Tibial artery (tissue), 4 donors: ENCODE measurements around the gene TYR.
"Not testable (repeated sequence)": the region's sequence is repeated elsewhere in the genome, so short reads cannot be mapped to it uniquely, and the experiment has no call there.

Experiments used
- DNase-seq, 2 donors: peaks; one replicate each; pipeline ENCODE4 v3.0.0-alpha.2; 2019
- H3K27ac ChIP-seq, 2 donors: fragments of 200-600 bp; sonication (generic) in 1 of 2; 1 replicate in 1 of 2; 2 replicates in 1 of 2; pipeline ENCODE4 v1.5.1; 2018 to 2019; ENCODE audit warnings: mild to moderate bottlenecking in 1 of 2
- H3K27me3 ChIP-seq, 2 donors: fragments of 200-600 bp; sonication (generic) in 1 of 2; one replicate each; pipeline versions ENCODE4 v1.5.1 to v1.6.0; 2016 to 2019
- H3K36me3 ChIP-seq, 3 donors: fragments of 200-600 bp; sonication (generic) in 2 of 3; one replicate each; pipeline ENCODE4 v1.5.1; 2016 to 2019; ENCODE audit warnings: mild to moderate bottlenecking in 2 of 3
- H3K4me1 ChIP-seq, 4 donors: fragments of 200-600 bp; sonication (generic) in 2 of 4; 1 replicate in 3 of 4; 2 replicates in 1 of 4; pipeline ENCODE4 v1.5.1; 2016 to 2019
- H3K4me3 ChIP-seq, 2 donors: fragments of 200-600 bp; sonication (generic) in 1 of 2; 1 replicate in 1 of 2; 2 replicates in 1 of 2; pipeline ENCODE4 v1.5.1; 2018 to 2019; ENCODE audit warnings: mild to moderate bottlenecking in 2 of 2
- H3K9me3 ChIP-seq, 3 donors: fragments of 200-600 bp; sonication (generic) in 1 of 3; one replicate each; pipeline ENCODE4 v1.5.1; 2016 to 2019
- CTCF ChIP-seq, 2 experiments: fragments of 200-600 bp in 1 of 2; fragments of 450-650 bp in 1 of 2; IDR thresholded peaks; one replicate each; pipeline ENCODE4 v1.5.1; 2017 to 2019; ENCODE audit warnings: antibody characterized with exemption in 2 of 2, mild to moderate bottlenecking in 1 of 2, moderate library complexity in 1 of 2
- intact Hi-C: fragments of 100-400 bp; cut with DNase I; formaldehyde crosslinking; loops from one replicate; pipeline ENCODE4 v1.15.0; 2023; ENCODE audit warnings: low total_unique reads

TYR gene

GRCh38 chr11:89293965-89294679 lies 116.4 kb downstream of the TYR start:
- Histone ChIP-seq H3K9me3 (no peaks in the 10 kb centered on the region), H3K27ac (no peak overlapping the region), H3K36me3 (no peaks in the 10 kb centered on the region), H3K27me3 (no peaks in the 10 kb centered on the region), H3K4me3 (peak overlapping the region; percentile 21 to 25), H3K4me1 (peaks cover 0 to 6% (median 0%) of the 10 kb centered on the region in 4 donors)
- DNase-seq, result no peak
- intact Hi-C loops, result no loop called here
- TF ChIP-seq CTCF (IDR thresholded peaks at IDR 0.05), result no peak

GRCh38 chr11:89295023-89295422 lies 117.3 kb downstream of the TYR start:
- H3K27ac ChIP-seq, H3K4me1 ChIP-seq, DNase-seq, H3K9me3 ChIP-seq, H3K4me3 ChIP-seq, H3K27me3 ChIP-seq, H3K36me3 ChIP-seq, intact Hi-C loops: not testable (repeated sequence)

- DNase-seq, H3K4me3 ChIP-seq, H3K36me3 ChIP-seq, H3K9me3 ChIP-seq, H3K27me3 ChIP-seq, H3K27ac ChIP-seq, intact Hi-C loops: not testable (repeated sequence)
- H3K4me1 ChIP-seq, result peaks cover 0 to 10% (median 0%) of the 10 kb centered on the region in 4 donors
Measured at GRCh38 chr11:89303029-89303428, 125.4 kb downstream of the TYR start.

GRCh38 chr11:89308272-89308671 lies 130.6 kb downstream of the TYR start:
- H3K4me3 ChIP-seq, DNase-seq, H3K9me3 ChIP-seq, H3K36me3 ChIP-seq, H3K27ac ChIP-seq, intact Hi-C loops, H3K27me3 ChIP-seq, H3K4me1 ChIP-seq: not testable (repeated sequence)

- H3K4me3 ChIP-seq, H3K27me3 ChIP-seq, H3K4me1 ChIP-seq, H3K36me3 ChIP-seq, H3K27ac ChIP-seq, DNase-seq, H3K9me3 ChIP-seq, intact Hi-C loops: not testable (repeated sequence)
Measured at GRCh38 chr11:89309321-89309985, 131.8 kb downstream of the TYR start.

GRCh38 chr11:89310607-89311006 lies 132.9 kb downstream of the TYR start:
- H3K27me3 ChIP-seq, intact Hi-C loops, H3K27ac ChIP-seq, DNase-seq, H3K9me3 ChIP-seq, H3K36me3 ChIP-seq, H3K4me3 ChIP-seq, H3K4me1 ChIP-seq: not testable (repeated sequence)

- peaks cover 0 to 59% (median 23%) of the 10 kb centered on the region in 3 donors for H3K36me3 ChIP-seq
- intact Hi-C loops, result no loop called here
- H3K9me3 ChIP-seq, result peaks cover 0 to 5% (median 0%) of the 10 kb centered on the region in 3 donors
- H3K4me1 ChIP-seq, result no peaks in the 10 kb centered on the region
- no peak overlapping the region for H3K4me3 ChIP-seq
- no peak for DNase-seq
- no peak for TF ChIP-seq CTCF (IDR thresholded peaks at IDR 0.05)
- no peaks in the 10 kb centered on the region for H3K27me3 ChIP-seq
- H3K27ac ChIP-seq, result no peak overlapping the region
Measured at GRCh38 chr11:89321401-89321800, 143.7 kb downstream of the TYR start.

- H3K4me1 ChIP-seq, result peaks cover 0 to 7% (median 0%) of the 10 kb centered on the region in 4 donors
- DNase-seq, result no peak
- no peak for TF ChIP-seq CTCF (IDR thresholded peaks at IDR 0.05)
- no peak overlapping the region for H3K27ac ChIP-seq
- H3K36me3 ChIP-seq, result peaks cover 0 to 33% (median 13%) of the 10 kb centered on the region in 3 donors
- no peaks in the 10 kb centered on the region for H3K9me3 ChIP-seq
- H3K27me3 ChIP-seq, result no peaks in the 10 kb centered on the region
- intact Hi-C loops, result no loop called here
- no peak overlapping the region for H3K4me3 ChIP-seq
Measured at GRCh38 chr11:89327885-89328284, 150.2 kb downstream of the TYR start.

GRCh38 chr11:89331940-89332339 lies 154.3 kb downstream of the TYR start:
- intact Hi-C loops, H3K27ac ChIP-seq, H3K9me3 ChIP-seq, H3K27me3 ChIP-seq, H3K36me3 ChIP-seq, H3K4me3 ChIP-seq, DNase-seq: not testable (repeated sequence)
- peaks cover 0 to 13% (median 0%) of the 10 kb centered on the region in 4 donors for H3K4me1 ChIP-seq
